Parathyroid adenoma (tissue), 2 donors: ENCODE measurements around the gene AOX1.

Experiments
- H2AFZ ChIP-seq: fragments of 300-600 bp; sonication (generic); one replicate; pipeline ENCODE4 v1.7.0; 2017; ENCODE audit warnings: antibody characterized with exemption, mild to moderate bottlenecking
- H3K27ac ChIP-seq: fragments of 300-600 bp; sonication (generic); one replicate; pipeline ENCODE4 v1.7.0; 2017
- H3K27me3 ChIP-seq: fragments of 300-600 bp; sonication (generic); one replicate; pipeline ENCODE4 v1.7.0; 2017; ENCODE audit warnings: low read length; ENCODE audit not compliant: control insufficient read depth, insufficient read depth
- H3K36me3 ChIP-seq: fragments of 300-600 bp; sonication (generic); one replicate; pipeline ENCODE4 v1.7.0; 2017; ENCODE audit warnings: low read length; ENCODE audit not compliant: control insufficient read depth, insufficient read depth
- H3K4me1 ChIP-seq: fragments of 300-600 bp; sonication (generic); one replicate; pipeline ENCODE4 v1.7.0; 2017; ENCODE audit warnings: control low read depth
- H3K4me2 ChIP-seq: fragments of 300-600 bp; sonication (generic); one replicate; pipeline ENCODE4 v1.7.0; 2017; ENCODE audit warnings: low read length
- H3K4me3 ChIP-seq: fragments of 300-600 bp; sonication (generic); one replicate; pipeline ENCODE4 v1.7.0; 2017; ENCODE audit warnings: low read depth, low read length
- H3K79me2 ChIP-seq: fragments of 300-600 bp; sonication (generic); one replicate; pipeline ENCODE4 v1.7.0; 2017; ENCODE audit warnings: control low read depth
- H3K9ac ChIP-seq: fragments of 300-600 bp; sonication (generic); one replicate; pipeline ENCODE4 v1.7.0; 2017; ENCODE audit warnings: mild to moderate bottlenecking
- H3K9me3 ChIP-seq: fragments of 300-600 bp; sonication (generic); one replicate; pipeline ENCODE4 v1.7.0; 2017; ENCODE audit warnings: low read length; ENCODE audit not compliant: control insufficient read depth
- TF ChIP-seq, protein P1 (sequence below): fragments of 300-600 bp; sonication (generic); IDR thresholded peaks from one replicate; pipeline ENCODE4 v1.7.0; 2017; ENCODE audit warnings: antibody characterized with exemption, mild to moderate bottlenecking
- donor health status: primary hyperparathyroidism.

Gene AOX1

DNA sequence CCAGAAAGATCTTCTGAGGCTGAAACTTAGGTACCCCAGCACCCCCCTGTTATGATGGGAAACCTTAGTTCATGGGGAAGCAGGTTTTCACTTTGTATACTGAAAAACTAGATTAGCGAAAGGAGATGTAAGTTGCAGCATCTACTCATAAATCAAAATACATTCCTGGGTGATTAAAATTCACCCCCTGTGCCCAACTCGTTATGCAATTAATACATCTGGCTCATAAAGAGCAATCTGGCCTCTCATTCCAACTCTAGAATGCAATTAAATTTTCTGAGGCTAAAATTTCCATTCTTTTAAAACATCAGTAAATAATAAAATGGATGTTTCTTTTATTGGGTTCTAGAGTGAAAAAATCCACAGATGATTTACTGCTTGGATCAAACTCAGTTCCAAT, 115.0 kb downstream of the AOX1 start:
- no peak overlapping the region for H3K4me3 ChIP-seq
- no peaks in the 10 kb centered on the region for H3K36me3 ChIP-seq
- no peak overlapping the region for H3K27ac ChIP-seq
- H3K9me3 ChIP-seq: no peaks in the 10 kb centered on the region
- no peak overlapping the region for H3K9ac ChIP-seq
- no peak overlapping the region for H3K4me2 ChIP-seq
- no peaks in the 10 kb centered on the region for H3K4me1 ChIP-seq
- H3K27me3 ChIP-seq: no peaks in the 10 kb centered on the region
- H2AFZ ChIP-seq: no peak overlapping the region
- TF ChIP-seq, protein P1, sequence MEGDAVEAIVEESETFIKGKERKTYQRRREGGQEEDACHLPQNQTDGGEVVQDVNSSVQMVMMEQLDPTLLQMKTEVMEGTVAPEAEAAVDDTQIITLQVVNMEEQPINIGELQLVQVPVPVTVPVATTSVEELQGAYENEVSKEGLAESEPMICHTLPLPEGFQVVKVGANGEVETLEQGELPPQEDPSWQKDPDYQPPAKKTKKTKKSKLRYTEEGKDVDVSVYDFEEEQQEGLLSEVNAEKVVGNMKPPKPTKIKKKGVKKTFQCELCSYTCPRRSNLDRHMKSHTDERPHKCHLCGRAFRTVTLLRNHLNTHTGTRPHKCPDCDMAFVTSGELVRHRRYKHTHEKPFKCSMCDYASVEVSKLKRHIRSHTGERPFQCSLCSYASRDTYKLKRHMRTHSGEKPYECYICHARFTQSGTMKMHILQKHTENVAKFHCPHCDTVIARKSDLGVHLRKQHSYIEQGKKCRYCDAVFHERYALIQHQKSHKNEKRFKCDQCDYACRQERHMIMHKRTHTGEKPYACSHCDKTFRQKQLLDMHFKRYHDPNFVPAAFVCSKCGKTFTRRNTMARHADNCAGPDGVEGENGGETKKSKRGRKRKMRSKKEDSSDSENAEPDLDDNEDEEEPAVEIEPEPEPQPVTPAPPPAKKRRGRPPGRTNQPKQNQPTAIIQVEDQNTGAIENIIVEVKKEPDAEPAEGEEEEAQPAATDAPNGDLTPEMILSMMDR: no peak
- H3K79me2 ChIP-seq: no peaks in the 10 kb centered on the region

DNA sequence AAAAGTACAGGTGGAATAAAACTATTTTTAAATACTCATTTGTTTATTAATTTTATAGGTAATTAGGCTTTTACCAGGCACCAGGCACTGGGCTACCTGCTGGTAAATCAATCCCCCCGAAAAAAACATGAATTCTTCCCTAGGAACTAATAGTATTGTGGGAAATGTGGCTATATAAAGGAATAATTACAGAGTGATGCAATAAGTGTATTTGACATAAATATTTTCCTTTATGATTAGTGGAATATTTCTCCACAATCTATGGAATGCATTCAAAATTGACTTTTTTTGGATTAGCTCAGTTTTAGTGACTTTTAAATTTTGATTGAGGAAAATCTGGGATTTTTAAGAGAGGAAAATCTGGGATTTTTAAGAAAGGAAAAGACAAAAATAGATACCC, 116.2 kb downstream of the AOX1 start:
- Histone ChIP-seq H2AFZ (no peak overlapping the region), H3K9me3 (no peaks in the 10 kb centered on the region)
- TF ChIP-seq, protein P1: no peak

DNA sequence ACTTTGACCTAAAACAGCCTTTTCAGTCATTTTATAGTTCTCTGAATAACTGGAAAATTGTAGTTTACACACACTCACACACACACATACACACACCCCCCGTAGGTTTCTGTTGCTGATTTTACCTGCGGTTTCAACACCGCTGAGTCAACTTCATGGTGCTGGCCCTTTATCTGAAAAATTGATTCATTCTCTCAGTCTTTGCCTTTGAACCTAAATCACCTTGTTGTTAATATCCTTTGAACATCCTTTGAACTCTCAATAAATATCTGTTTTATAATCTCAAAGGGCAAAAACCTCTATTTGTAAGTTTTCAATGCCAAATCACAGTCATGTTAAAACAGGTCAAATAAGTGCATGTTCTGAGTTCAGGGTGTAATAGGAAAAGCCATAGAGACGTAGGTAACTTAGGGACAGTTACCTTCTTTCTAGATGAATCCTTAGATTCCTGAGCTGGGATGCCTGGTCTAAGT, 116.9 kb downstream of the AOX1 start:
- TF ChIP-seq, protein P1: no peak
- H3K36me3 ChIP-seq: no peaks in the 10 kb centered on the region
- H3K4me1 ChIP-seq: no peaks in the 10 kb centered on the region
- no peak overlapping the region for H3K4me3 ChIP-seq
- H3K9ac ChIP-seq: no peak overlapping the region
- no peak overlapping the region for H2AFZ ChIP-seq
- no peak overlapping the region for H3K4me2 ChIP-seq
- H3K27me3 ChIP-seq: no peaks in the 10 kb centered on the region
- H3K79me2 ChIP-seq: no peaks in the 10 kb centered on the region
- H3K27ac ChIP-seq: no peak overlapping the region
- H3K9me3 ChIP-seq: no peaks in the 10 kb centered on the region

More for the DNA sequence above, 116.2 kb downstream of the AOX1 start:
- Histone ChIP-seq H3K27me3 (no peaks in the 10 kb centered on the region), H3K79me2 (no peaks in the 10 kb centered on the region), H3K4me1 (no peaks in the 10 kb centered on the region), H3K4me2 (no peak overlapping the region), H3K27ac (no peak overlapping the region), H3K4me3 (no peak overlapping the region), H3K9ac (no peak overlapping the region), H3K36me3 (no peaks in the 10 kb centered on the region)

DNA sequence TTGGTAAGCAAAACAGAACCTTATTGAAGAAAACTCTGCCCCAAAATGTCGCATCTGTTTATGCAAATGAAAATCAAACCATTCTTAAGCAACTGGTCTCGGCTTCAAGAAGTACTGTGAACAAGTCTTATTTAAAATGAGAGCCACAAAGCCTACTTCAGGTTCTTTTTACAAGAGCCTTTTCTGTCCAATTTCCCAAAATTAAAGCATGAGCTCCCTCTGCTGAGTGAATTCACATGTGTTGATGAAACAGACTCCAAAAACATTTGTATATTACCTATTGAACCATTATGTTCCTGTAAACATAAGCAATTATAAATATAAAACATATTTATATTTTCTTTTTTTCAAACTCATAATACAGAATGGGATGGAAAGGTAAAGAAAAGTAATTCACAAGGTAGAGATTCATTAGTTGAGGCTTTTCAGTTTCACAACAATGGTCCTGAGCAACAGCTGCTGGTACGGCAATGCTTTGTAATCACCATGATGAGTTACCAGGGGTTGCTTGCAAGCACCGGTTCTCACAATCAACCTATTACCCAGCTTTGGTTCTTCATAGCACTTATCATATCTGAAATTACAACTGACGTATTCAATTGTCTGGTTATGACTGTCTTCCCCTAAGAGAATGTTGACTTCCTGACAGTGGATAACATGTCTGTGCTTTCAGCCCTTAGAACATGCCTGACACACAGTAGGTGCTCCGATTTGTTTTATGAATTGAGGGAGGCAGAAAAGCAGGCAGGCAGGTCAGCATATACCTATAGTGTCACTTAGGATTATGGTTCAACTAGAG, 117.5 kb downstream of the AOX1 start:
- TF ChIP-seq, protein P1: peak; percentile 41
- H2AFZ ChIP-seq: no peak overlapping the region
- no peak overlapping the region for H3K4me3 ChIP-seq
- no peaks in the 10 kb centered on the region for H3K9me3 ChIP-seq
- H3K27ac ChIP-seq: no peak overlapping the region
- H3K9ac ChIP-seq: no peak overlapping the region
- no peaks in the 10 kb centered on the region for H3K4me1 ChIP-seq
- no peak overlapping the region for H3K4me2 ChIP-seq
- H3K36me3 ChIP-seq: no peaks in the 10 kb centered on the region
- no peaks in the 10 kb centered on the region for H3K27me3 ChIP-seq
- H3K79me2 ChIP-seq: no peaks in the 10 kb centered on the region
